Stimulated activated memory B cell treated with anti-CD40 and anti-IgM and Interleukin-4, amounts not matched to agents 10 μg/mL and 1 μg/mL and 100 μg/mL, for 72 hours (primary cell): ENCODE measurements around the gene USP6NL.

ENCODE experiments used
- ATAC-seq: fragments of 150-1000 bp; cut with Tn5 transposase; 2 replicates; pipeline ENCODE4 v1.10.0; 2021
- H3K27ac Mint-ChIP-seq: one replicate; pipeline ENCODE4 v1.8.0; 2022; ENCODE audit warnings: mild to moderate bottlenecking, mixed read lengths
- H3K27me3 Mint-ChIP-seq: one replicate; pipeline ENCODE4 v1.8.0; 2022; ENCODE audit warnings: mixed read lengths
- H3K36me3 Mint-ChIP-seq: one replicate; pipeline ENCODE4 v1.8.0; 2022; ENCODE audit warnings: mixed read lengths
- H3K4me1 Mint-ChIP-seq: one replicate; pipeline ENCODE4 v1.8.0; 2022; ENCODE audit warnings: mixed read lengths
- H3K4me3 Mint-ChIP-seq: one replicate; pipeline ENCODE4 v1.8.0; 2022; ENCODE audit warnings: mild to moderate bottlenecking, moderate library complexity, mixed read lengths
- H3K9me3 Mint-ChIP-seq: one replicate; pipeline ENCODE4 v1.8.0; 2022; ENCODE audit warnings: mixed read lengths

USP6NL gene

DNA sequence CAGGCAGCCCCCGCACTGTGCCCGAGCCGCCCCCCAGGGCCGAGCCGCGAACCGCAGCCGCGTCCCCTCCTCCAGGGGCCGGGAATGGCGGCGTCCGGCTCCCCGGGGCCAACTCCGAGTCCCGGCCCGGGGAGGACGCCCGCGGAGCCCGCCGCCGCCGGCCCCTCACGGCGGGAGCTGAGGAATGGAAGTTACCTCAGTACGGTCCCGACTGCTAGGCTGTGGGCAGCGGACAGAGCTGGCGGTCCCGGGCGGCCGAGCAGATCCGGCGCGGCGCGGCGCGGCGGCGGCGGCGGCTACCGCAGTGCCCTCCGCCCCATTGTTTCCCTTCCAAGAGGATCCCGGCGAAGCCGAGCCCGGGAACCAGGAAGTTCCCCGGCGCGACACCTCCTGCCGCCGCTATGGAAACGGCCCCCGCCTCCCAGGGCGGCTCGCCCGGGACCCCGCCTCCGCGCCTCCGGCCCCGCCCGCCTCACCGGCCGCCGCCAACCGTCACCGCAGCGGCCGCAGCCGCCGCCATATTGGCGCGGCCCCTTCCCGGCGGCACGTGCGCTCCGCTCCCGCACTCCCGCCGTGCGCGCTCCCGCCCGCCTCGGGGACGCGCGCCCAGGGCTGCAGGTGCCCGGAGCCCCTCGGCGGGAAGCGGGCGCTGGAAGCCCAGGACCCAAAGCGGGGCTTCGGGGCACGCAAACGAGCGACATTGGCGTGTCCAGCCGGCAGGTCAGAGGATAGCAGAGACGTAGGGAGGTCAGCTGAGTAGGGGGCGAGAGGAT, at the start of gene USP6NL:
USP6NL (minus strand) TSS at position 403 of the 773 bp plus-strand sequence. CDS start 14,016 bp downstream, outside the sequence.
- H3K36me3 Mint-ChIP-seq, result no peaks in the 10 kb centered on the region
- peaks cover 42% of the 10 kb centered on the region for H3K4me1 Mint-ChIP-seq
- peak within 1 kb of the TSS; percentile 97 for H3K27ac Mint-ChIP-seq
- no peaks in the 10 kb centered on the region for H3K27me3 Mint-ChIP-seq
- peak; percentile 80 for ATAC-seq
- H3K4me3 Mint-ChIP-seq, result peak within 1 kb of the TSS; percentile 88
- H3K9me3 Mint-ChIP-seq, result no peaks in the 10 kb centered on the region

DNA sequence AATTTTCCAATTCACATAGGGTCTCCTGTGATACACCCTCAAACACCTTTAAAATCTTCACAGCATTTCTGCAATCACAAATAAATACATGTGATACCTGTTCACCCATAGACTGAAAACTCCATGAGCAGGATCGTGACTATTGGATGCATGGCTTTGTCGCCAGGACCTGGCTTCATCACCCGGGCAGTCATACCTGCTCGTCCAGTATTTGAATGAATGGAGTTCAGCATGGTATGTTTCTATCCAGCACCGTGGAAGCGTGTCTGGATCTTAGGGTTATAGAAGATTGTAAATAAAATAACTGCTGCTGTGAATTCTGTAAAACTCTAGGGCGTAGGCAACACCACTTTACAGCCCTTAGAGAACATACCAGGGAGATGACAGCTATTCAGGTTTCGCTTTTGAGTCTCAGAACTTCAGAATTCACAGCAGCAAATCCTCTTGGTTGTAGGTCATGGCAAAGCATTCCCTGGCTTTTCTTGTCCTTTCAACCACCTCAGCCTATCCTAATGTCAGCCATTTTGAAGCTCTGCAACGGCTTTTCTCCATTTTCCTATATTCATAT, 47.4 kb upstream of the USP6NL start:
- Mint-ChIP-seq H3K4me3 (no peak overlapping the region), H3K27ac (no peak overlapping the region), H3K9me3 (no peaks in the 10 kb centered on the region), H3K36me3 (no peaks in the 10 kb centered on the region), H3K27me3 (no peaks in the 10 kb centered on the region), H3K4me1 (peaks cover 40% of the 10 kb centered on the region)
- ATAC-seq, result no peak

DNA sequence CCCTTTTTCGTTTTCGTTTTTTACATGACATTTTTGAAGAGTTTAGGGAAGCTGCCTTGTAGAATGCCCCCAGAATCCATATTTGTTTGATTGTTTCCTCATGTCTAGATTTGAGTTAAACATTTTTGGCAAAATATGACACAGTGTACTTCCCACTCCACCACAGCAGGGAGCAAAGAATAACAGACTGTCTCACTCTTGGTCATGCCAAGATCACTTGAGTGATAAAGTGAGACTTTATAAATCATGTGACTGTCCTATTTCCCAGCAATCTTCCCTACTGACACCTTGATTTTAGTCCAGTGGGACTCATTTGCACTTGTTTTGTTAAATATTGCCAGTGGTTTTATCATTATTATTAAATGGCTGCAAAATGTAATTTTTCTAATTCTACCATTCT, 44.4 kb upstream of the USP6NL start:
- Mint-ChIP-seq H3K27me3 (no peaks in the 10 kb centered on the region), H3K36me3 (no peaks in the 10 kb centered on the region), H3K4me1 (peaks cover 15% of the 10 kb centered on the region), H3K4me3 (no peak overlapping the region), H3K27ac (peak overlapping the region; percentile 54), H3K9me3 (no peaks in the 10 kb centered on the region)
- no peak for ATAC-seq

DNA sequence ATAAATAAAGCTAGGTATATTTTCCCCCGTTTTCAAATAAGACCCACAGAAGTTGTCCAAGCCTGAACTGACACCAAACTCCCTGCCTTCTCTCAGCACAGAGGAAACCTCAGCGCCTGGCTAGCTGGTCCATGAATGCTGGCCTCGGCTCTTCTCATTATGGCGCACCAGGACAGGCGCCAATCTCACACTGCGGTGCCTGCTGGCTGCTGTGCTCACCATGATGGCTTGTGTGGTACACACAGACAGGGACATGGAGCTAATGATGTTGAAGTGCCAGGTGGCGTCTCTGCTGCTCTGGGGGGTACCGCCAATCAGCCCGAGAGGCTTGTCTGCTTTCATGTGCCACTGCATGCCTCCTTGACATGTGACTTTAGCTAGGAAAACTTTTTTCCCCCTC, 43.2 kb upstream of the USP6NL start:
- Mint-ChIP-seq H3K36me3 (no peaks in the 10 kb centered on the region), H3K27me3 (no peaks in the 10 kb centered on the region), H3K9me3 (no peaks in the 10 kb centered on the region), H3K4me3 (no peak overlapping the region), H3K4me1 (peaks cover 14% of the 10 kb centered on the region), H3K27ac (no peak overlapping the region)
- no peak for ATAC-seq

DNA sequence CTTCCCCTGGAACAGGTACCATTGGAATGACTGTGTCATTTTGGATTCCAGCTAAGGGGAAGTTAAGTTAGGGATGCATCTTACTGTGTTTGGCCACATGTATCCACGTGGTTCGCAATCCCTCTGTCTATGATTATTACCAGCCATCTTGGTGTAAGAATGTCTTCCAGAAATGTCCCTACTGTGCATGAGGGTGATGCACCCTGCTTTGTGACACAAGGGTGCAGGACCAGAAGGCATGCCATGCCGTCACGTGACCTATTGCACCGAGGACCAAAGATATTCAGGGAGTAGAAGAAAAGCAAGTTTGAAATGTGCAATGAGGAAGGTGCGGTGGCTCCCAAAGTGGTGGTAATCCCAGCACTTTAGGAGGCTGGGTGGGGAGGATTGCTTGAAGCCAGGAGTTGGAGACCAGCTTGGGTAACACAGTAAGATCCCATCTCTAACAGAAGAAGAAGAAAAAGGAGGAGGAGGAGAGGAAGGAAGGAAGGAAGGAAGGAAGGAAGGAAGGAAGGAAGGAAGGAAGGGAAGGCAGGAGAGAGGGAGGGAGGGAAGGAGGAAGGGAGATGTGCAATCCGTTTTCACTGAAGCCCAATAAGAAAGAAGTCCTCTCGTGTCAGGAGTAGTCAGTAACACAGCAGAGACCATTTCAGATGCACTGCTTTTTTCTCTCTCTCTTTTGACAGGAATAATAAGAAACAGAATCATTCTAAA, 42.5 kb upstream of the USP6NL start:
- no peak overlapping the region for H3K4me3 Mint-ChIP-seq
- H3K27me3 Mint-ChIP-seq, result no peaks in the 10 kb centered on the region
- peaks cover 14% of the 10 kb centered on the region for H3K4me1 Mint-ChIP-seq
- no peak for ATAC-seq
- H3K9me3 Mint-ChIP-seq, result no peaks in the 10 kb centered on the region
- no peaks in the 10 kb centered on the region for H3K36me3 Mint-ChIP-seq
- H3K27ac Mint-ChIP-seq, result no peak overlapping the region

DNA sequence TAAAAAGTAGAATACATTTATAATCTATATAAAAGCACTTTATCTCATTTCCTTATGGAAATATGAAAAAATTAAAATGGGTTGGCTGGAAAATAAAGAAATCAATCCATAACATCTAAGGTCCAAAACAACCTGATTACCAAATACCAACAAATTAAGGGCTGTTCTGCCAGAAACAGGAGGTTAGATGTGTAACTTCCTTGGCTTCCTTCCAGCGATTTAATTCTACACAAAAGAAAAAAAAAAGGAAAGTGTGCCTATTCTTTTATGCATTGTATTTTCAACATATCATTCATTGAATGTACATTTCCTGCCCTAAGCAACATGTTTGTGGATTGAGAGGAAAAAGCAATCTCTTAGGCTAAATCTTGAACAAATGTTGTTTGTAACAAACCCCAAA, 36.2 kb upstream of the USP6NL start:
- Mint-ChIP-seq H3K4me1 (peaks cover 20% of the 10 kb centered on the region), H3K9me3 (no peaks in the 10 kb centered on the region), H3K27me3 (no peaks in the 10 kb centered on the region), H3K4me3 (no peak overlapping the region), H3K36me3 (no peaks in the 10 kb centered on the region), H3K27ac (no peak overlapping the region)
- no peak for ATAC-seq

DNA sequence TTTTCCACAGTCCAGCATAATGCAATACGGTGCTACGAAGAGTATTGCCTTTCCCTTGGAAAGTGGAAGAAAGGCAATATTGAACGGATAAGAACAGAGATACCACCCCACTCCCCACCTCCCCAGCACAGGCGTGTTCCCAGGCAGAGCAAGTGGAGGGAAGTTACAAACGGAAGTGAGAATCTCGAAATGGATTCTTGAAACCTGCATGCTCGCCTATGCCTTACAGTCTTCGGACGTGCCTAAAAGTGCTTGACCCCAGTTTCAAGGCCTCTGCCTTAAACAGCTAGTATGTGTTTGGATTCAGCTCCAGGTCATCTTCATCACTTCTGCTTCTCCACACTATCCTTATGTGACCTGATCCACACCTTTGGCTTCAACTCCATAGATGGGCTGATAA, 35.0 kb upstream of the USP6NL start:
- Mint-ChIP-seq H3K4me3 (no peak overlapping the region), H3K27ac (peak overlapping the region; percentile 55), H3K4me1 (peaks cover 28% of the 10 kb centered on the region), H3K36me3 (no peaks in the 10 kb centered on the region), H3K27me3 (no peaks in the 10 kb centered on the region), H3K9me3 (no peaks in the 10 kb centered on the region)
- peak; percentile 47 for ATAC-seq

DNA sequence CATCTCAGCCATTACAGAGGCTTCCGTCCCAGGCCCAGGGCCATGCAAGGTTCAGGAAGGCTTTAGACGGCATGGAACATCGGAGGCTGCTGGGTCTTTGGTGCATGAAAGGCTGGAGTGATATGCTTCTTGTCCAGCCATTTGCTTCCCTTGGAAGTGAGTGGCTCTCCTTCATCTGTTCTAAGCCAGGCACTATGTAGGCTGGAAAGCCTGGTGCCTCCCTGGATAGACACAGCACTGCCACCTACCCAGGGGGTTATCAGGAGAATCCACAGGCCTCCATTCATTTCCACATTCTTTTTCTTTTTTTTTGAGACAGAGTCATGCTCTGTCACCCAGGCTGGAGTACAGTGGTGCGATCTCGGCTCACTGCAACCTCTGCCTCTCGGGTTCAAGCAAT, 31.6 kb upstream of the USP6NL start:
- no peaks in the 10 kb centered on the region for H3K27me3 Mint-ChIP-seq
- no peaks in the 10 kb centered on the region for H3K9me3 Mint-ChIP-seq
- H3K4me3 Mint-ChIP-seq, result no peak overlapping the region
- no peaks in the 10 kb centered on the region for H3K36me3 Mint-ChIP-seq
- peaks cover 50% of the 10 kb centered on the region for H3K4me1 Mint-ChIP-seq
- no peak overlapping the region for H3K27ac Mint-ChIP-seq
- ATAC-seq, result no peak

DNA sequence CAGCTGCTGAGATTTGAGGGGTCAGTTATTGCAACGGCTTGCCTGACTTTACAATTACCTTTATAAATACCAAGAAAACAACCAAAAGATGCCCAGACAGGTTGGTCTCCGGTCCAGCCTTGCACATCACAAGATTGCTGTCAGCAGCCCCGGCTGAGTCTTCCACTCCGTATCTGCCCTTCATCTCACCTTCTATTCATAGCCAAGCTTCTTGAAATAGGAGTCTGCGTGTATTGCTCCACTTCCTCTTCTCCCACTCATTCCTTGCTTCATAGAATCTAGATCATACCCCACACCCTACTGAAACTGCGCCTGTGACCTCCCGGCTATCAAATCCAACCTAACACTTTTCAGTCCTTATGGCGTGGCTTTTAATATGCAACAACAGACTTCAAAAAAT, 31.1 kb upstream of the USP6NL start:
- H3K27me3 Mint-ChIP-seq, result no peaks in the 10 kb centered on the region
- H3K27ac Mint-ChIP-seq, result peak overlapping the region; percentile 0
- ATAC-seq, result peak; percentile 51
- no peak overlapping the region for H3K4me3 Mint-ChIP-seq
- peaks cover 52% of the 10 kb centered on the region for H3K4me1 Mint-ChIP-seq
- H3K9me3 Mint-ChIP-seq, result no peaks in the 10 kb centered on the region
- no peaks in the 10 kb centered on the region for H3K36me3 Mint-ChIP-seq

DNA sequence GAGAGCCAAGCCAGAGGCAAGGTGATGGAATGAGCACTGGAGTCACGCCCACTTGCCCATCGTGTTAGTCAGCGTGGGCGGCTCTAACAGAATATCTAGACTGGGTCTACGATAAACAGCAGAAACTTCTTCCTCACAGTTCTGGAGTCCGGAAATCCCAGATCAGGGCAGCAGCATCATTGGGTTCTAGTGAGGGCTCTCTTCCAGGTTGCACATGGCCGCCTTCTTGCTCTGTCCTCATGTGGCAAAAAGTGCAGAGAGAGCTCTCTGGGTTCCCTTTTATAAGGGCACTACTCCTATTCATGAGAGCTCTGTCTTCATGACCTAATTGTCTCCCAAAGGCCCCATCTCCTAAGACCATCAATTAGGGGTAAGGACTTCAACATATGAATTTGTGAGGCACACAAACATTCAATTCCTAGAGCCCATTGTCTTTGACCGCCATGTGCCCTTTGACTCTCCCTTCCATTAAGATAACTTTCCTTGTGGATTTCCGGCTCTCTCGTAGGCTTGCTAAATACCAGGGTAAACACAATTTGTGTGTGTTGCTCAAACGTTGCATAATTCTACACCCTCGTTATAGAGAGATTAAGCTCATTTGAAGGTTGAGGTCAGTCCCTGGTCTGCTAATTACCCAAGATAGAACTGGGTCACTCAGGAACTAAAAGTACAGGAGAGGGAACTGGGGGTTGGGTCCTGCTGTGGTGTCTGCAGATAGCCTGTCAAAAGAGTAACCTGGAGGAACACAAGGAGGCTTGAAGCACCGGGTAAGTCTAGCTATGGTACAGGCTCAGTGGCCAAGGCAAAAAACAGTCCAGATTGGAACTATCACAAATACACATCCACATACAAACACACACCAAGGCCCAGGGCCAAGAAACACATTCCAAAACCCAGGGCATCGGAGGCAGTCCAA, 28.7 kb upstream of the USP6NL start:
- no peaks in the 10 kb centered on the region for H3K9me3 Mint-ChIP-seq
- H3K27me3 Mint-ChIP-seq, result no peaks in the 10 kb centered on the region
- H3K4me1 Mint-ChIP-seq, result peaks cover 66% of the 10 kb centered on the region
- ATAC-seq, result no peak
- H3K36me3 Mint-ChIP-seq, result no peaks in the 10 kb centered on the region
- no peak overlapping the region for H3K4me3 Mint-ChIP-seq
- H3K27ac Mint-ChIP-seq, result no peak overlapping the region

DNA sequence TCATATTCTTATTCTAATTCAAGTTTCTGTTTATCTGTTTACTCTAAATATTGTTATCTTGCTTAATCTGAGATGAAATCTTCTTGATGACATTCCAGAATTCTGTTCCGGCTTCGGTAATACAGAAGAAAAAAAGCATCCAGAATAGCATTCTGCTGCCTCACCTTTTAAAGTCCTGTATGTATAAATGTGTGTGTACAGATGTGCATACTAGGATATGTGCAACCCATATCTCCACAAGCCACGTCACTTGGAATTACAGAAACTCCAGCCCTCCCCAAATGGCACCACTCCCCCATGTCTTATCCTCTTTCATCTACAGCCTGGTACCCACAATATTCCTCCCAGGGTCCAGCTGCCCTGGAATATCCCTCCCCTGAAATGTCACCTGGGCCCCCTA, 27.9 kb upstream of the USP6NL start:
- H3K4me3 Mint-ChIP-seq, result no peak overlapping the region
- no peaks in the 10 kb centered on the region for H3K36me3 Mint-ChIP-seq
- no peak overlapping the region for H3K27ac Mint-ChIP-seq
- no peak for ATAC-seq
- H3K27me3 Mint-ChIP-seq, result no peaks in the 10 kb centered on the region
- H3K4me1 Mint-ChIP-seq, result peaks cover 67% of the 10 kb centered on the region
- H3K9me3 Mint-ChIP-seq, result no peaks in the 10 kb centered on the region

DNA sequence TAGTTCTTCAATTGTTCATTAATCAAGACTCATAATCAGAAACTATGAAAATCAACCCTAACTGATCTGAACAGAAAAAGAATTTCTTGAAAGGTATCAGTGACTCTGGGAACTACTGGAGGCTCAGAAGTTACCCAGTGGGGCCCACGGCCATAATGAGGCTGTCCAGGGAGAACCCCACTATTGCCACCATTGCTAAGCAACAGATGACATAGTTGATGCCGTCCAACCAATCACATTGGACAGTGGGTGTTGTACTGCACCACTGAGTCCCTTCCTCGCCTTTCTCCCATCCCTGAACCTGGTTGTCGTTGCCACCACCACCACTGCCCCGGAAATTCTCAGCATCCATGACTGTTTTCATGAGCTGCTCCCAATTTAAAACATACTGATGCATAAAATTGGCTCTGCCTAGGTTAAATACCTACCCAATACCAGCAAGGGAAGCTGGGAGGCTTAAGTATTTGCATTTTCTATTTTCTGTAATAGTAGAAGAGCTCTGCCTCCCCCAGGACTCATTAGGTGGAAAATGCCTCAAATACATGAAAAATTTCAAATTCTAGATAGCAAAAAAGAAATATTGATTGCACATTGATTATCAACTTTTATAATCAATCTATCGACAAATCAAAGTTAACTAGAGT, 26.7 kb upstream of the USP6NL start:
- Mint-ChIP-seq H3K27ac (peak overlapping the region; percentile 70), H3K4me3 (peak overlapping the region; percentile 24), H3K9me3 (no peaks in the 10 kb centered on the region), H3K27me3 (no peaks in the 10 kb centered on the region), H3K36me3 (no peaks in the 10 kb centered on the region), H3K4me1 (peaks cover 64% of the 10 kb centered on the region)
- peak; percentile 79 for ATAC-seq

DNA sequence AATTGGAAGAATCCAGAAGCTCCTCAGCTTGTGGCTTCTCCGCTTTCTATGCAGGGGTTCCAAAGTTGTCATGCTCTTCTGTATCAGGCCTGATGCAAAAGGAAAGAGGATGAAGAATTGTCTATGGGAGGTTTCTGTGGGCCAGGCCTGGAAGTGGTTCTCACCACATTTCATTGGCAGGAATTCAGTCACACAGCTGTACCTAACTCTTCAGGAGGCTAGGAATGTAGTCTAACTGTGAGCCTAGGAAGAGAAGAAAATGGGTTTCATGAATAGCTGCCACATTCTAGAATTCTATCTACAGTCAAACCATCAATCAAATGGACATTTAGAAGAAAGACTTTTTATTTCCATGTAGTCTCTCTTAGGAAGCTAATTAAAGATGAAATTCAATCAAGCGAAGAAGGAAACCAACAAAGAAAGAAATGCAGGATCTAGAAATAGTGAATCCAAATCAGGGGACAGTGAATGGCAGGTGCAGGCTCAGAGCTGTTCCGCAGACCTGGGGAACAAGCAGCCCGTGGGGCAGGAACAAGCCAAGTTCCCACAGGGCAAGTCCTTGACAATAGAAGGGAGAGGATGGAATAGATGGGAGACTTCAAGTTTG, 25.4 kb upstream of the USP6NL start:
- Mint-ChIP-seq H3K4me1 (peaks cover 61% of the 10 kb centered on the region), H3K4me3 (no peak overlapping the region), H3K27me3 (no peaks in the 10 kb centered on the region), H3K27ac (peak overlapping the region; percentile 61), H3K9me3 (no peaks in the 10 kb centered on the region), H3K36me3 (no peaks in the 10 kb centered on the region)
- no peak for ATAC-seq

DNA sequence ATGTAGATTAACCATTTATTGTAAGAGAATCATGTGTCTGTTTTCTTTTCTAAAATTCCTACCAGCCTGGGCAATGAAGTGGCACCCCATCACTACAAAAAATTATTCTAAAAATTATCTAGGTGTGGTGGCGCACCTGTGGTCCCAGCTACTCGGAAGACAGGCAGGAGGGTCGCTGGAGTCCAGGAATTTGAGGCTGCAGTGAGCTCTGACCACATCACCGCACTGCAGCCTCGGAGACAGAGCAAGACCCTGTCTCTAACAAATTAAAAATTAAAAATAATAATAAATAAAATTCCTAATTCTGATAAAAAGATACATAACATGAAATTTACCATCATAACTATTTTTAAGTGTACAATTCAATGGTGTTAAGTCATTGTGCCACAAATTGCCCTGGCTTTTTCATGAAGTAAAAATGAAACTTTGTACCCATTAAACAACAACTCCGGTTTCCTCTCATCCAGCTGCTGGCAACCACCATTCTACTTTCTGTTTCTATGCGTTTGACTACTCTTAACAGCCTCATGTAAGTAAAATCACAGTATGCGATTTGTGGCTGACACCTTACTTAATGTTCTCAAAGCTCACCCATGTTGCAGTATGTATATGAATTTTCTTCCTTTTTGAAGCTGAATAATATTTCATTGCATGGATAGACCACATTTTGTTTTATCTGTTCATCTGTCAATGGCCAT, 20.6 kb upstream of the USP6NL start:
- peaks cover 40% of the 10 kb centered on the region for H3K4me1 Mint-ChIP-seq
- H3K27ac Mint-ChIP-seq, result peak overlapping the region; percentile 89
- no peaks in the 10 kb centered on the region for H3K36me3 Mint-ChIP-seq
- H3K4me3 Mint-ChIP-seq, result peak overlapping the region; percentile 54
- no peaks in the 10 kb centered on the region for H3K27me3 Mint-ChIP-seq
- H3K9me3 Mint-ChIP-seq, result no peaks in the 10 kb centered on the region
- ATAC-seq, result peak; percentile 91
